ENCODE data around the gene COL5A1.

GRCh38 chr9:134593286-134594077 lies 48.1 kb upstream of the COL5A1 start:
- TF ChIP-seq CTCF (IDR thresholded peaks at IDR 0.05; ENCODE audit: insufficient read depth, low read length) (no peak), SPI1 (IDR thresholded peaks at IDR 0.05; ENCODE audit: borderline replicate concordance, low read depth) (no peak), POLR2AphosphoS5 (IDR thresholded peaks at IDR 0.05; ENCODE audit: low read depth) (no peak)

Data from HL-60 (cell line).